HCT116 (cell line): ENCODE measurements around the gene SAMD4A.

ENCODE experiments used
- CTCF ChIP-seq, 3 experiments: fragments of 200-600 bp in 1 of 3; sonication (generic) in 1 of 3; IDR thresholded peaks in 2 of 3; conservative IDR thresholded peaks in 1 of 3; 2 replicates each; pipeline ENCODE4 v1.5.1; 2012 to 2017; ENCODE audit warnings: low read depth in 2 of 3, low read length in 2 of 3, antibody characterized with exemption in 1 of 3, borderline replicate concordance in 1 of 3, control low read depth in 1 of 3, mild to moderate bottlenecking in 1 of 3, mixed read lengths in 1 of 3, mixed run types in 1 of 3, moderate library complexity in 1 of 3; ENCODE audit not compliant: insufficient read depth in 1 of 3
- EGR1 ChIP-seq: IDR thresholded peaks from 2 replicates; pipeline ENCODE4 v1.6.1; 2012; ENCODE audit warnings: low read depth
- EZH2 ChIP-seq: fragments of 200-600 bp; sonication (generic); IDR thresholded peaks from 2 replicates; pipeline ENCODE4 v1.6.1; 2017; ENCODE audit warnings: antibody characterized with exemption, mixed run types
- EZH2phosphoT487 ChIP-seq: fragments of 200-600 bp; IDR thresholded peaks from 2 replicates; pipeline ENCODE4 v1.6.1; 2018; ENCODE audit warnings: antibody characterized with exemption, borderline replicate concordance
- POLR2A ChIP-seq: IDR thresholded peaks from 2 replicates; pipeline ENCODE4 v1.7.0; 2011; ENCODE audit warnings: borderline replicate concordance; ENCODE audit not compliant: insufficient read depth, insufficient read length; ENCODE audit errors: extremely low read depth
- SRF ChIP-seq: IDR thresholded peaks from 2 replicates; pipeline ENCODE4 v1.6.1; 2012; ENCODE audit warnings: low read depth
- ZFX ChIP-seq: fragments of 450-650 bp; IDR thresholded peaks from 2 replicates; pipeline ENCODE4 v1.6.1; 2017
- TF ChIP-seq, protein P1 (sequence below): IDR thresholded peaks from 2 replicates; pipeline ENCODE4 v1.6.1; 2012; ENCODE audit warnings: low read depth

DNA sequence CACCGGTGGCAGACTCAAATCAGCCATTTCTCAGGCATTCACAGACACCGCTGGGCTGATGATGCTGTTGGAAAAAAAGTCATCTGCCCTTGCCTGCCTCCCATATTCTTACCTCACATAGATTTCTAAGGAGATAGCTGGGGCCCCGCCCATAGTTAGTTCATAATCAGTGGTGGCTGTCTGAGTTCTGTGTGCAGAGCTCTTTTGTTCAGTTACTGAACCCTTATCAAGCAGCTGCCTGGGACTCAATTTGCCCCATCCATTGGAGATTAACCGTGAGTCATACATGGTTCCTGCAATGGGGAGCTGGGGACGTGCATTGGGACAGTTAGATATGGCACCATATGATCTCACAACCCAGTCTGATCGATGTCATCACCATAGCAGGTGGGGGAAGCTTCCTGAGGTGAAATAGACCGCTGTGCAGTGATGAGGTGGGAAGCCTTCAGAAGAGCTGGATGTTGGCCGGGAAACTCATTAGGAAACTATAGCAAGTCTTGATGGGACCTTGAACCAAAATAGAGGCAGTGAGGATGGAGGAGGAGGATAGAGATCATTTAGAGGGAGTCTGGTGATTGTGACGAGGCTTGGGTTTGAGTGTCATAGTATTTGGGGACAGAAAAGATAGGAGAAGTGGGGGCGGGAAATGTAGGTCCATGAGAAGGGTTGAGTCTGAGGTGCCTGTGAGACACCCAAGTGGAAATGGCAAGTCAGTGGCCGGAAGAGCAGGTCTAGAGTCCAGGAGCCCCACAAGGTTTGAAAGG is 187.9 kb downstream of the SAMD4A start:
- TF ChIP-seq CTCF (IDR thresholded peaks at IDR 0.05 in 2 of 3, conservative IDR thresholded peaks at IDR 0.05 in 1 of 3; ENCODE audit: borderline replicate concordance in 1 of 3, insufficient read depth in 1 of 3, low read depth in 2 of 3, low read length in 2 of 3) = no peak
- TF ChIP-seq POLR2A = no peak
- no peak for TF ChIP-seq SRF
- TF ChIP-seq EGR1 = no peak
- TF ChIP-seq EZH2phosphoT487 = no peak
- no peak for TF ChIP-seq ZFX
- no peak for TF ChIP-seq EZH2
- TF ChIP-seq, protein P1, sequence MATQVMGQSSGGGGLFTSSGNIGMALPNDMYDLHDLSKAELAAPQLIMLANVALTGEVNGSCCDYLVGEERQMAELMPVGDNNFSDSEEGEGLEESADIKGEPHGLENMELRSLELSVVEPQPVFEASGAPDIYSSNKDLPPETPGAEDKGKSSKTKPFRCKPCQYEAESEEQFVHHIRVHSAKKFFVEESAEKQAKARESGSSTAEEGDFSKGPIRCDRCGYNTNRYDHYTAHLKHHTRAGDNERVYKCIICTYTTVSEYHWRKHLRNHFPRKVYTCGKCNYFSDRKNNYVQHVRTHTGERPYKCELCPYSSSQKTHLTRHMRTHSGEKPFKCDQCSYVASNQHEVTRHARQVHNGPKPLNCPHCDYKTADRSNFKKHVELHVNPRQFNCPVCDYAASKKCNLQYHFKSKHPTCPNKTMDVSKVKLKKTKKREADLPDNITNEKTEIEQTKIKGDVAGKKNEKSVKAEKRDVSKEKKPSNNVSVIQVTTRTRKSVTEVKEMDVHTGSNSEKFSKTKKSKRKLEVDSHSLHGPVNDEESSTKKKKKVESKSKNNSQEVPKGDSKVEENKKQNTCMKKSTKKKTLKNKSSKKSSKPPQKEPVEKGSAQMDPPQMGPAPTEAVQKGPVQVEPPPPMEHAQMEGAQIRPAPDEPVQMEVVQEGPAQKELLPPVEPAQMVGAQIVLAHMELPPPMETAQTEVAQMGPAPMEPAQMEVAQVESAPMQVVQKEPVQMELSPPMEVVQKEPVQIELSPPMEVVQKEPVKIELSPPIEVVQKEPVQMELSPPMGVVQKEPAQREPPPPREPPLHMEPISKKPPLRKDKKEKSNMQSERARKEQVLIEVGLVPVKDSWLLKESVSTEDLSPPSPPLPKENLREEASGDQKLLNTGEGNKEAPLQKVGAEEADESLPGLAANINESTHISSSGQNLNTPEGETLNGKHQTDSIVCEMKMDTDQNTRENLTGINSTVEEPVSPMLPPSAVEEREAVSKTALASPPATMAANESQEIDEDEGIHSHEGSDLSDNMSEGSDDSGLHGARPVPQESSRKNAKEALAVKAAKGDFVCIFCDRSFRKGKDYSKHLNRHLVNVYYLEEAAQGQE = no peak
